Measurements from ENCODE around the gene TMC3. TPM values are rescaled to one million over a fixed set of nuclear protein-coding genes. Genes with fewer than 3 reads are reported as not detected.

Gene TMC3
- total and polyA plus RNA-seq, 2 of the 13 experiments (the other 11 are each of a cell fraction or from before 2014, with no cell fraction given), result not detected

DNA sequence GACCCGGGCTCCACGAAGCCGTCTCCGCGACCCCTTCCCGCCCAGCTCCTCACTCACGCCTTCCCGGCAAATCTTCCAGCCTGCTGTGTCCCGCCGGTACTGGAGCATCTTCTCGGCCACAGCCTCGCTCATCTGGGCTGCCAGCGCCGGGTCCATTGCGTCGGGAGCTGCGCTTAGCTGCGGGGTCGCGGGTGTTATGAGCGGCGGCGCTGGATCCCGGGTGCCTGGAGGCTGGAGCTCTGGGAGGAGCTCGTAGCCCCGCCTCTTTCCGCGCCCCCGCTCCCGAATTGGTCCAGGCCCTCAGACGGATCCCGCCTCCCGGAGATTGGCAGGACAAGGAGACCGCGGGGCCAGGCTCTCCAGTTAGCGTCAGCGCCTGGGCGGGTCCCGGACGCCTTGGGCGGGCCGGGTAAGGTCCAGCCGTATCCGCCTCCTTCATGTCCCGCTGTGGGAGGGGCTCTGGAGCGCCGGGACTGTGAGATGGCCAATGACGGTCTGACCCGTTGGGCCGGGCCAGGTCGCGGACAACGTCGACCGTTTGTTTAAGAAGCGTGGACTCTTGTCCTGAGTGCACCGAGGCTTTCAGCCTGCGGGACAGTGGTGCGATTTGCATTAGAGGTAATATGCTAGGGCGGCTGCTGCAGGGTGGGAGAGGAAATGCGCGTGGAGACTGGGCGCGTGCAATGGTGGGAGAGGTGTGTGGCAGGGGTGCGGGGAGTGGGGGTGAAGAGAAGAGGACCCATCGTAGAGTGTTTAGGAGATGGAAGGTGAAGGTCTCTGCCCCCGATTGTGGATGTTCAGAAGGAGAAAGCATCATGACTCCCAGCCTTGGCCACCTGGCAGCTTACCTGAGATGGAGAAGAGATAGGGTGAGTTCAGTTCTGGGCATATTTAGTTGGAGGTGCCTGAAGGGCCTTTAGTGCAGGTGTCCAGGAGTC is 49.8 kb downstream of the TMC3 start, which contains the start of gene STARD5 (continued):
- TF ChIP-seq, protein P1, sequence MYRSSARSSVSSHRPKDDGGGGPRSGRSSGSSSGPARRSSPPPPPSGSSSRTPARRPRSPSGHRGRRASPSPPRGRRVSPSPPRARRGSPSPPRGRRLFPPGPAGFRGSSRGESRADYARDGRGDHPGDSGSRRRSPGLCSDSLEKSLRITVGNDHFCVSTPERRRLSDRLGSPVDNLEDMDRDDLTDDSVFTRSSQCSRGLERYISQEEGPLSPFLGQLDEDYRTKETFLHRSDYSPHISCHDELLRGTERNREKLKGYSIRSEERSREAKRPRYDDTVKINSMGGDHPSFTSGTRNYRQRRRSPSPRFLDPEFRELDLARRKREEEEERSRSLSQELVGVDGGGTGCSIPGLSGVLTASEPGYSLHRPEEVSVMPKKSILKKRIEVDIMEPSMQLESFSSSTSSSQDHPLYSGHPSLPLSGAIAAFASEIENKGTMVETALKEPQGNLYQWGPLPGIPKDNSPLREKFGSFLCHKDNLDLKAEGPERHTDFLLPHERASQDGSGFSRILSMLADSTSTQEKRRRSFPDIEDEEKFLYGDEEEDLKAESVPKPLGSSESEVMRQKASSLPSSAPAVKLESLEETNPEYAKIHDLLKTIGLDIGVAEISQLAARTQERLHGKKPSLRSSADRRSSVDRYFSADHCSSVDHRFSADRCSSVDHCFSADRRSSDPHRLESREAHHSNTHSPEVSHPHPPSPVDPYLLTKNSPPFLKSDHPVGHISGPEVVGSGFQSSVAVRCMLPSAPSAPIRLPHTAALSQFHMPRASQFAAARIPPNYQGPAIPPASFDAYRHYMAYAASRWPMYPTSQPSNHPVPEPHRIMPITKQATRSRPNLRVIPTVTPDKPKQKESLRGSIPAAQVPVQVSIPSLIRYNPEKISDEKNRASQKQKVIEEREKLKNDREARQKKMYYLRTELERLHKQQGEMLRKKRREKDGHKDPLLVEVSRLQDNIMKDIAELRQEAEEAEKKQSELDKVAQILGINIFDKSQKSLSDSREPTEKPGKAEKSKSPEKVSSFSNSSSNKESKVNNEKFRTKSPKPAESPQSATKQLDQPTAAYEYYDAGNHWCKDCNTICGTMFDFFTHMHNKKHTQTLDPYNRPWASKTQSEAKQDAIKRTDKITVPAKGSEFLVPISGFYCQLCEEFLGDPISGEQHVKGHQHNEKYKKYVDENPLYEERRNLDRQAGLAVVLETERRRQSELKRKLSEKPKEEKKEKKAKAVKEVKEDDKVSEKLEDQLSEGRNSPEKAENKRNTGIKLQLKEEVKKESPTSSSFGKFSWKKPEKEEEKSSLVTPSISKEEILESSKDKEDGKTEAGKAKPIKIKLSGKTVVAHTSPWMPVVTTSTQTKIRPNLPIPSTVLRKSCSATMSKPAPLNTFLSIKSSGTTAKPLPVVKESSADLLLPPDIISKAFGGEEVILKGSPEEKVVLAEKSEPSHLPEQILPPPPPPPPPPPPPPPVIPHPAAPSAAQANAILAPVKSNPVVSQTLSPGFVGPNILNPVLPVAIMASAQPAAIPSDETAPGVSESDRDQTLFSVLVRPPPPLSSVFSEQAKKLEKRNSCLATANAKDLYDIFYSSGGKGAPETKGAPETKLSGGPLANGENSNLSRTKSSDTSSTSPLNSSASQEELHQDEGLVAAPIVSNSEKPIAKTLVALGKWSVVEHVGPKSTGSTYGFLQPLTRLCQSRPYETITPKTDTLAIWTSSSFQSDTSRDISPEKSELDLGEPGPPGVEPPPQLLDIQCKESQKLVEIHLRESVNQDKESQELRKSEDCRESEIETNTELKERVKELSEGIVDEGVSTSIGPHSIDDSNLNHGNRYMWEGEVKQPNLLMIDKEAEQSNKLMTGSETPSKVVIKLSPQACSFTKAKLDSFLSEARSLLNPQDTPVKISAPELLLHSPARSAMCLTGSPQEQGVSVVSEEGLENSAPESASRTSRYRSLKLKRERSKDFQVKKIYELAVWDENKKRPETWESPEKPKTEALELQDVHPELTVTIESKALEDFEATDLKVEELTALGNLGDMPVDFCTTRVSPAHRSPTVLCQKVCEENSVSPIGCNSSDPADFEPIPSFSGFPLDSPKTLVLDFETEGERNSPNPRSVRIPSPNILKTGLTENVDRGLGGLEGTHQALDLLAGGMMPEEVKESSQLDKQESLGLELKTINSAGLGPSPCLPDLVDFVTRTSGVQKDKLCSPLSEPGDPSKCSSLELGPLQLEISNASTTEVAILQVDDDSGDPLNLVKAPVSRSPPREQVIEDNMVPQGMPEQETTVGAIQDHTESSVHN (CRISPR knock-in tag; IDR thresholded peaks at IDR 0.05), result no peak
- TF ChIP-seq, protein P2, sequence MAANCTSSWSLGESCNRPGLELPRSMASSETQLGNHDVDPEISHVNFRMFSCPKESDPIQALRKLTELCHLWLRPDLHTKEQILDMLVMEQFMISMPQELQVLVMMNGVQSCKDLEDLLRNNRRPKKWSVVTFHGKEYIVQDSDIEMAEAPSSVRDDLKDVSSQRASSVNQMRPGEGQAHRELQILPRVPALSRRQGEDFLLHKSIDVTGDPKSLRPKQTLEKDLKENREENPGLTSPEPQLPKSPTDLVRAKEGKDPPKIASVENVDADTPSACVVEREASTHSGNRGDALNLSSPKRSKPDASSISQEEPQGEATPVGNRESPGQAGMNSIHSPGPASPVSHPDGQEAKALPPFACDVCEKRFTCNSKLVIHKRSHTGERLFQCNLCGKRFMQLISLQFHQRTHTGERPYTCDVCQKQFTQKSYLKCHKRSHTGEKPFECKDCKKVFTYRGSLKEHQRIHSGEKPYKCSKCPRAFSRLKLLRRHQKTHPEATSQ (CRISPR knock-in tag; IDR thresholded peaks at IDR 0.05; ENCODE audit: borderline replicate concordance), result no peak
- TF ChIP-seq RAD21 (CRISPR knock-in tag; IDR thresholded peaks at IDR 0.05) (0 out of 2 replicates have a peak, but pooled peaks have one; percentile 25), SP4 (CRISPR knock-in tag; IDR thresholded peaks at IDR 0.05) (peak; percentile 98), ZSCAN22 (CRISPR knock-in tag; IDR thresholded peaks at IDR 0.05) (no peak), ZNF546 (CRISPR knock-in tag; conservative IDR thresholded peaks at IDR 0.05) (no peak), SNRNP70 (IDR thresholded peaks at IDR 0.05; ENCODE audit: low read depth, low read length) (no peak), NRL (CRISPR knock-in tag; IDR thresholded peaks at IDR 0.05; ENCODE audit: borderline replicate concordance) (no peak), ELF4 (CRISPR knock-in tag; IDR thresholded peaks at IDR 0.05; ENCODE audit: borderline replicate concordance) (no peak), ZMYM3 (CRISPR knock-in tag; IDR thresholded peaks at IDR 0.05) (0 out of 2 replicates have a peak, but pooled peaks have one; percentile 40), POLR2A (IDR thresholded peaks at IDR 0.05; ENCODE audit: insufficient read depth in 1 of 2, low read depth in 2 of 2, low read length in 2 of 2) (peak; percentile 69 to 90), ZNF562 (CRISPR knock-in tag; IDR thresholded peaks at IDR 0.05; ENCODE audit: borderline replicate concordance) (no peak), ZNF672 (CRISPR knock-in tag; IDR thresholded peaks at IDR 0.05) (no peak), REPIN1 (CRISPR knock-in tag; IDR thresholded peaks at IDR 0.05; ENCODE audit: borderline replicate concordance, low read depth) (0 out of 2 replicates have a peak, but pooled peaks have one; percentile 43), PRPF4 (IDR thresholded peaks at IDR 0.05; ENCODE audit: low read depth, low read length, poor library complexity, severe bottlenecking) (no peak)
- TF ChIP-seq, protein P3, sequence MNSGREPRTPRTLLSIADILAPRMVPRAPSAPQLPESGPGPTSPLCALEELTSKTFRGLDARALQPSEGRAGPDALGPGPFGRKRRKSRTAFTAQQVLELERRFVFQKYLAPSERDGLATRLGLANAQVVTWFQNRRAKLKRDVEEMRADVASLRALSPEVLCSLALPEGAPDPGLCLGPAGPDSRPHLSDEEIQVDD (CRISPR knock-in tag; IDR thresholded peaks at IDR 0.05; ENCODE audit: borderline replicate concordance), result no peak
- TF ChIP-seq, protein P4, sequence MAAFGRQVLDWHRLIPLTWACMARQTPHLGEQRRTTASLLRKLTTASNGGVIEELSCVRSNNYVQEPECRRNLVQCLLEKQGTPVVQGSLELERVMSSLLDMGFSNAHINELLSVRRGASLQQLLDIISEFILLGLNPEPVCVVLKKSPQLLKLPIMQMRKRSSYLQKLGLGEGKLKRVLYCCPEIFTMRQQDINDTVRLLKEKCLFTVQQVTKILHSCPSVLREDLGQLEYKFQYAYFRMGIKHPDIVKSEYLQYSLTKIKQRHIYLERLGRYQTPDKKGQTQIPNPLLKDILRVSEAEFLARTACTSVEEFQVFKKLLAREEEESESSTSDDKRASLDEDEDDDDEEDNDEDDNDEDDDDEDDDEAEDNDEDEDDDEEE (CRISPR knock-in tag; IDR thresholded peaks at IDR 0.05), result no peak

Measured in HepG2 (cell line).